Endothelial cell of umbilical vein (primary cell): ENCODE results near the gene GLCE. TPM values are rescaled to one million over a fixed set of nuclear protein-coding genes. Genes with fewer than 3 reads are reported as not detected.

Experiments used
- BruUV-seq: library from RNA; stranded (reverse); fragments of 400-500 nt; replicated peaks from 2 replicates; lab custom pipeline; 2021; lab: Mats Ljungman, UMichigan
- CTCF ChIA-PET: fragments of 300-600, 350-600 bp; sonication (Branson Sonifier 250); formaldehyde crosslinking; loops from one replicate; lab custom pipeline; 2021; ENCODE audit warnings: antibody characterized with exemption, inconsistent platforms; lab: Charles Lee
- POLR2A ChIA-PET: fragments of 300-600, 350-600 bp; sonication (Branson Sonifier 250); formaldehyde crosslinking; loops from one replicate; lab custom pipeline; 2021; ENCODE audit warnings: antibody characterized with exemption, inconsistent platforms; lab: Charles Lee
- DNase-seq: peaks from one replicate; pipeline ENCODE4 v3.0.0-alpha.2; 2011; ENCODE audit warnings: low read depth, low spot score
- FAIRE-seq: peaks from 2 replicates; lab custom pipeline; 2011; peaks lifted over from hg19 to GRCh38; lab: Jason Lieb, UNC
- H2AFZ ChIP-seq: 2 replicates; pipeline ENCODE4 v1.6.0; 2012; ENCODE audit warnings: low read depth, low read length, control low read depth, inconsistent platforms
- H3K27ac ChIP-seq: 2 replicates; pipeline ENCODE4 v1.5.1; 2011; ENCODE audit warnings: low read depth, mild to moderate bottlenecking, control low read depth, low read length, moderate library complexity; ENCODE audit not compliant: insufficient read depth
- H3K27me3 ChIP-seq, 2 experiments: 2 replicates each; pipeline versions ENCODE4 v1.6.0 to v1.6.1; 2011; ENCODE audit warnings: low read length in 2 of 2, mixed read lengths in 1 of 2; ENCODE audit not compliant: control insufficient read depth in 2 of 2, insufficient read depth in 2 of 2
- H3K36me3 ChIP-seq, 2 experiments: 2 replicates in 1 of 2; 3 replicates in 1 of 2; pipeline ENCODE4 v1.5.1; 2011; ENCODE audit warnings: low read length in 2 of 2, mild to moderate bottlenecking in 1 of 2, moderate library complexity in 1 of 2; ENCODE audit not compliant: control insufficient read depth in 2 of 2, insufficient read depth in 2 of 2; ENCODE audit errors: extremely low read depth in 1 of 2
- H3K4me1 ChIP-seq: 3 replicates; pipeline ENCODE4 v1.5.1; 2011; ENCODE audit warnings: mild to moderate bottlenecking, low read length; ENCODE audit not compliant: control insufficient read depth, insufficient read depth; ENCODE audit errors: extremely low read depth
- H3K4me2 ChIP-seq: 2 replicates; pipeline ENCODE4 v1.6.1; 2011; ENCODE audit warnings: low read length, control low read depth, mixed read lengths; ENCODE audit not compliant: insufficient read depth
- H3K4me3 ChIP-seq, 3 experiments: fragments of 200-600 bp in 1 of 3; sonication (generic), shearing (Covaris generic) in 1 of 3; replicated peaks in 1 of 3; 2 replicates each; pipeline ENCODE4 v1.5.1; 2011 to 2016; ENCODE audit warnings: control low read depth in 3 of 3, low read length in 3 of 3, mild to moderate bottlenecking in 2 of 3, inconsistent platforms in 1 of 3, low read depth in 1 of 3, moderate library complexity in 1 of 3; ENCODE audit not compliant: insufficient read depth in 1 of 3
- H3K79me2 ChIP-seq: 2 replicates; pipeline ENCODE4 v1.6.0; 2012; ENCODE audit warnings: low read length, inconsistent platforms; ENCODE audit not compliant: control insufficient read depth, insufficient read depth
- H3K9ac ChIP-seq: replicated peaks from 2 replicates; pipeline ENCODE3; 2011; ENCODE audit warnings: low read length, control low read depth; ENCODE audit not compliant: insufficient read depth; ENCODE audit errors: extremely low read depth
- H3K9me1 ChIP-seq: replicated peaks from 3 replicates; pipeline ENCODE4 v1.6.0; 2011; ENCODE audit warnings: mild to moderate bottlenecking, low read length; ENCODE audit not compliant: control insufficient read depth, insufficient read depth; ENCODE audit errors: extremely low read depth
- H3K9me3 ChIP-seq: replicated peaks from 2 replicates; pipeline ENCODE4 v1.5.1; 2012; ENCODE audit warnings: low read length, inconsistent platforms; ENCODE audit not compliant: control insufficient read depth, insufficient read depth
- H4K20me1 ChIP-seq: replicated peaks from 2 replicates; pipeline ENCODE3; 2011; ENCODE audit warnings: mild to moderate bottlenecking, low read length; ENCODE audit not compliant: control insufficient read depth, insufficient read depth; ENCODE audit errors: extremely low read depth
- EZH2 ChIP-seq: IDR thresholded peaks from 2 replicates; pipeline ENCODE4 v1.6.1; 2012; ENCODE audit warnings: borderline replicate concordance, low read depth, mild to moderate bottlenecking, moderate library complexity, low read length, inconsistent platforms; ENCODE audit not compliant: severe bottlenecking
- FOS ChIP-seq: IDR thresholded peaks from 2 replicates; pipeline ENCODE4 v1.6.1; 2011; ENCODE audit warnings: mild to moderate bottlenecking, low read length, moderate library complexity, borderline replicate concordance; ENCODE audit not compliant: insufficient read depth
- GATA2 ChIP-seq: IDR thresholded peaks from 2 replicates; pipeline ENCODE4 v1.7.0; 2011; ENCODE audit warnings: low read depth, mild to moderate bottlenecking, moderate library complexity, mixed read lengths, low read length; ENCODE audit not compliant: insufficient read length, insufficient read depth
- JUN ChIP-seq: IDR thresholded peaks from 2 replicates; pipeline ENCODE4 v1.6.1; 2011; ENCODE audit warnings: borderline replicate concordance, low read depth; ENCODE audit not compliant: insufficient read length, insufficient read depth
- MYC ChIP-seq: IDR thresholded peaks from one replicate; pipeline ENCODE4 v1.6.1; 2011; ENCODE audit warnings: mild to moderate bottlenecking, low read depth, low read length
- POLR2A ChIP-seq: IDR thresholded peaks from 2 replicates; pipeline ENCODE4 v1.6.1; 2012; ENCODE audit warnings: low read depth, mild to moderate bottlenecking, control low read depth, low read length
- POLR2AphosphoS5 ChIP-seq: IDR thresholded peaks from 2 replicates; pipeline ENCODE4 v1.6.1; 2012; ENCODE audit warnings: low read depth, mild to moderate bottlenecking, control low read depth, low read length, moderate library complexity; ENCODE audit not compliant: insufficient read depth
- dilution Hi-C: fragments of 300-500 bp; cut with MboI; formaldehyde crosslinking; loops from one replicate; pipeline ENCODE4 v1.15.0; 2019; ENCODE audit warnings: low sequenced_read_pairs; ENCODE audit not compliant: extremely low pct_ligation_motif_present
- intact Hi-C: fragments of 100-400 bp; cut with micrococcal nuclease; formaldehyde crosslinking; loops from one replicate; pipeline ENCODE4 v1.10.0; 2022
- polyA plus RNA-seq, 4 experiments: library from polyadenylated mRNA; depleted of rRNA in 3 of 4; stranded (reverse) in 3 of 4; unstranded in 1 of 4; fragments of >200 nt; gene quantifications; 2 replicates each; pipeline versions ENCODE4 v1.2.1 to v1.2.3, GENCODE V29; 2011 to 2012; ENCODE audit warnings: missing spikeins in 1 of 4
- total RNA-seq: library from RNA; stranded (reverse); gene quantifications from 2 replicates; pipeline ENCODE4 v1.2.3, GENCODE V29; 2021
- TF ChIP-seq, protein P1 (sequence below), 2 donors: IDR thresholded peaks; 1 replicate in 1 of 2; 2 replicates in 1 of 2; pipeline ENCODE4 v1.5.1; 2011; ENCODE audit warnings: low read length in 2 of 2, mild to moderate bottlenecking in 2 of 2, moderate library complexity in 2 of 2, control low read depth in 1 of 2, inconsistent platforms in 1 of 2, low read depth in 1 of 2; ENCODE audit not compliant: insufficient read depth in 1 of 2; ENCODE audit errors: extremely low read depth in 1 of 2
- TF ChIP-seq, protein P2 (sequence below): IDR thresholded peaks from 2 replicates; pipeline ENCODE4 v1.6.1; 2011; ENCODE audit not compliant: insufficient read depth, insufficient read length

The GLCE gene
- total and polyA plus RNA-seq, 2 donors (not counting 3 experiments of a cell fraction or from before 2014, with no cell fraction given), result 48.1 to 86.6 TPM

DNA sequence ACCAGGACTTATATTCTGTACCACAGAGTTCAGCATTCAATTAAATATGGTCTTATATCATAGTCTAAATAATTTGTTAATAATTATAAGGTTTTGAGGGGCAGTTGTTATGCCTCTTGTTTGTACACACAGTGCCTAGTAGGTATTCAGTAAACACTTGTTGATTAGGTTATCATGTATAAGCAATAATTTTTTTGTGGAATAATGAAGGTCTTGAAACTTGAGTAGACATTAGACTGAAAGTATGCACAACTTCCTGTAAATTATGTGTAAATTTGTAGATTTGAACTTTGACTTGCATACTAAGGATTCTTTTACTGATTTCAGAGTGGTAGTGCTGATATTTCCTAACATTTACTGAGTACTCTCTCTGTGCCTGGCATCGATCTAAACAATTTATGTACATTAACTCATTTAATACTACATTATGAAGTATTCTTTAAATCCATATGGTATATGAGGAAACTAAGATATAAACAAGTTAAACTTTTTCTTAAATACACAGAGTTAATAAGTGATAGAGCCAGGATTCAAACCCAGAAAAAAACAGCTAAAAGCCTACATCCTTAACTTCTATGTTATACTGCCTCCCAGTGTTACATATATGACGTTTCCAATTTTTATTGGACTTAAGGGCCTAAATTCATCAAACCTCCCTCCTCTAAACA lies 65.1 kb downstream of the GLCE start:
- Histone ChIP-seq H3K27ac (no peak overlapping the region), H3K9me1 (no peaks in the 10 kb centered on the region), H3K4me2 (no peak overlapping the region), H2AFZ (no peak overlapping the region), H3K36me3 (peaks cover 0 to 2% of the 10 kb centered on the region in 2 experiments), H3K79me2 (peaks cover 4% of the 10 kb centered on the region), H3K27me3 (no peaks in the 10 kb centered on the region), H4K20me1 (no peaks in the 10 kb centered on the region), H3K4me3 (no peak overlapping the region), H3K9ac (no peak overlapping the region), H3K4me1 (peaks cover 2% of the 10 kb centered on the region), H3K9me3 (no peaks in the 10 kb centered on the region)
- TF ChIP-seq, protein P1, sequence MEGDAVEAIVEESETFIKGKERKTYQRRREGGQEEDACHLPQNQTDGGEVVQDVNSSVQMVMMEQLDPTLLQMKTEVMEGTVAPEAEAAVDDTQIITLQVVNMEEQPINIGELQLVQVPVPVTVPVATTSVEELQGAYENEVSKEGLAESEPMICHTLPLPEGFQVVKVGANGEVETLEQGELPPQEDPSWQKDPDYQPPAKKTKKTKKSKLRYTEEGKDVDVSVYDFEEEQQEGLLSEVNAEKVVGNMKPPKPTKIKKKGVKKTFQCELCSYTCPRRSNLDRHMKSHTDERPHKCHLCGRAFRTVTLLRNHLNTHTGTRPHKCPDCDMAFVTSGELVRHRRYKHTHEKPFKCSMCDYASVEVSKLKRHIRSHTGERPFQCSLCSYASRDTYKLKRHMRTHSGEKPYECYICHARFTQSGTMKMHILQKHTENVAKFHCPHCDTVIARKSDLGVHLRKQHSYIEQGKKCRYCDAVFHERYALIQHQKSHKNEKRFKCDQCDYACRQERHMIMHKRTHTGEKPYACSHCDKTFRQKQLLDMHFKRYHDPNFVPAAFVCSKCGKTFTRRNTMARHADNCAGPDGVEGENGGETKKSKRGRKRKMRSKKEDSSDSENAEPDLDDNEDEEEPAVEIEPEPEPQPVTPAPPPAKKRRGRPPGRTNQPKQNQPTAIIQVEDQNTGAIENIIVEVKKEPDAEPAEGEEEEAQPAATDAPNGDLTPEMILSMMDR (IDR thresholded peaks at IDR 0.05; ENCODE audit: extremely low read depth in 1 of 2, insufficient read depth in 1 of 2, low read depth in 1 of 2, low read length in 2 of 2), result peak; percentile 5 to 18
- TF ChIP-seq POLR2A, result no peak
- FAIRE-seq (no peak), DNase-seq (peak; percentile 62)
- POLR2A ChIA-PET, result no interaction called here
- dilution Hi-C loops (no loop called here), intact Hi-C loops (loop anchor here (1.0 to 2.0 kb wide), 3 partner anchors 65 to 169 kb away; partner anchors contain the start of gene GLCE)
- no TSS peak for BruUV-seq
- CTCF ChIA-PET, result interaction anchor here (0.5 to 7.3 kb wide), 33 partner anchors 10 to 300 kb away, joined by 3 to 127 read pairs (median 3); partner anchors contain the start of gene GLCE

DNA sequence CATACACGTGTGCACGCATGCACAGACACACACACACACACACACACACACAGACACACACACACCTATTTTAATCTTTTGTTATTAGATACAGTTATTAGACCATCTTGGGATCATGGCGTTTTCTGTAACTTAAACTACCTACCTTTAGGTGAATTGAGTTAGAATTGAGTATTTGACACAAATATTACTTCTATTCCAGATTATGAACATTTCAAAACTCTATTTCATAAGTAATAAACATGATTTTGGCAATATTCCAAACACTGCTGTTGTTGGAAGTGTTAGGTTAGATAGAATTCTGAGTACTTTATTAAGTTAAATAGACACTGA lies 65.6 kb downstream of the GLCE start:
- TF ChIP-seq FOS (no peak), GATA2 (no peak), MYC (no peak), EZH2 (no peak), POLR2A (no peak), JUN (no peak), POLR2AphosphoS5 (no peak)
- TF ChIP-seq, protein P1 (IDR thresholded peaks at IDR 0.05; ENCODE audit: extremely low read depth in 1 of 2, insufficient read depth in 1 of 2, low read depth in 1 of 2, low read length in 2 of 2), result no peak
- TF ChIP-seq, protein P2, sequence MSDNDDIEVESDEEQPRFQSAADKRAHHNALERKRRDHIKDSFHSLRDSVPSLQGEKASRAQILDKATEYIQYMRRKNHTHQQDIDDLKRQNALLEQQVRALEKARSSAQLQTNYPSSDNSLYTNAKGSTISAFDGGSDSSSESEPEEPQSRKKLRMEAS, result no peak
- H3K9me3 ChIP-seq, result no peaks in the 10 kb centered on the region
- DNase-seq (no peak), FAIRE-seq (no peak)
- no peaks in the 10 kb centered on the region for H4K20me1 ChIP-seq
- dilution Hi-C loops, result no loop called here
- H3K9me1 ChIP-seq, result no peaks in the 10 kb centered on the region
- H3K27me3 ChIP-seq, result no peaks in the 10 kb centered on the region
- peaks cover 0 to 2% of the 10 kb centered on the region in 2 experiments for H3K36me3 ChIP-seq
- CTCF ChIA-PET, result interaction anchor here (0.5 to 7.3 kb wide), 28 partner anchors 10 to 301 kb away, joined by 3 to 127 read pairs (median 4); partner anchors contain the start of gene GLCE
- peaks cover 2% of the 10 kb centered on the region for H3K4me1 ChIP-seq
- no peak overlapping the region for H3K27ac ChIP-seq
- H3K9ac ChIP-seq, result no peak overlapping the region
- H3K79me2 ChIP-seq, result peaks cover 4% of the 10 kb centered on the region
- no peak overlapping the region for H2AFZ ChIP-seq
- intact Hi-C loops, result no loop called here
- POLR2A ChIA-PET, result no interaction called here
- H3K4me2 ChIP-seq, result no peak overlapping the region
- H3K4me3 ChIP-seq, result no peak overlapping the region
- BruUV-seq, result no TSS peak
